PFSK-1 (cell line): ENCODE results near the gene CCDC177.

Experiments
- FOXP2 ChIP-seq: optimal IDR thresholded peaks from 2 replicates; pipeline ENCODE3; 2011; ENCODE audit warnings: borderline replicate concordance, control low read depth, inconsistent platforms; ENCODE audit not compliant: insufficient read depth; ENCODE audit errors: extremely low read length, extremely low read depth
- POLR2AphosphoS5 ChIP-seq: IDR thresholded peaks from 2 replicates; pipeline ENCODE4 v1.6.1; 2012; ENCODE audit warnings: low read depth, mild to moderate bottlenecking, control low read depth, low read length, moderate library complexity
- SIN3A ChIP-seq: IDR thresholded peaks from 2 replicates; pipeline ENCODE4 v1.6.1; 2012; ENCODE audit warnings: mild to moderate bottlenecking, low read length, moderate library complexity, borderline replicate concordance; ENCODE audit not compliant: insufficient read depth
- TAF1 ChIP-seq: IDR thresholded peaks from 2 replicates; pipeline ENCODE4 v1.6.1; 2012; ENCODE audit warnings: low read length, control low read depth, borderline replicate concordance; ENCODE audit not compliant: insufficient read depth
- TF ChIP-seq, protein P1 (sequence below), 2 experiments: IDR thresholded peaks; 2 replicates each; pipeline versions ENCODE4 v1.6.1 to v1.8.0; 2011 to 2012; ENCODE audit warnings: low read depth in 2 of 2, low read length in 2 of 2, control low read depth in 1 of 2, inconsistent platforms in 1 of 2, mild to moderate bottlenecking in 1 of 2, moderate library complexity in 1 of 2; ENCODE audit not compliant: insufficient read depth in 1 of 2

DNA sequence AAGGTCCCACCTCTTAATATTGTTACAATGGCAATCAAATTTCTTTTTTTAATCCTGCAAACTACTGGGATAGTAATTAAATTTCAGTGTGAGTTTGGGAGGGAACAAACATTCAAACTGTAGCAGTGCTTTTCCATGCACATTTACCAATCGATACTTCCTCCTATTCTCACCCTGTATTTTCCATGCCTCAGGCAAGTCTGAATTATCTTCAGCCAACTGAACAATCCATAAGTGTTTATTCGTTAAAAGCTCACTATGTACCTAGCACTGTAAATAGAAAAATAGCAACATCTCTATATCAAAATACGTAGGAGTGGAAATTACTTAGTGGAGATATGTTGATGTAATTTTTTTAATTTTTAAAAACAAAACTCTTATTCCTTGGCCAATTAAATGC lies 43.5 kb downstream of the CCDC177 start:
- TF ChIP-seq SIN3A (no peak), TAF1 (no peak), POLR2AphosphoS5 (no peak), FOXP2 (no peak)
- TF ChIP-seq, protein P1, sequence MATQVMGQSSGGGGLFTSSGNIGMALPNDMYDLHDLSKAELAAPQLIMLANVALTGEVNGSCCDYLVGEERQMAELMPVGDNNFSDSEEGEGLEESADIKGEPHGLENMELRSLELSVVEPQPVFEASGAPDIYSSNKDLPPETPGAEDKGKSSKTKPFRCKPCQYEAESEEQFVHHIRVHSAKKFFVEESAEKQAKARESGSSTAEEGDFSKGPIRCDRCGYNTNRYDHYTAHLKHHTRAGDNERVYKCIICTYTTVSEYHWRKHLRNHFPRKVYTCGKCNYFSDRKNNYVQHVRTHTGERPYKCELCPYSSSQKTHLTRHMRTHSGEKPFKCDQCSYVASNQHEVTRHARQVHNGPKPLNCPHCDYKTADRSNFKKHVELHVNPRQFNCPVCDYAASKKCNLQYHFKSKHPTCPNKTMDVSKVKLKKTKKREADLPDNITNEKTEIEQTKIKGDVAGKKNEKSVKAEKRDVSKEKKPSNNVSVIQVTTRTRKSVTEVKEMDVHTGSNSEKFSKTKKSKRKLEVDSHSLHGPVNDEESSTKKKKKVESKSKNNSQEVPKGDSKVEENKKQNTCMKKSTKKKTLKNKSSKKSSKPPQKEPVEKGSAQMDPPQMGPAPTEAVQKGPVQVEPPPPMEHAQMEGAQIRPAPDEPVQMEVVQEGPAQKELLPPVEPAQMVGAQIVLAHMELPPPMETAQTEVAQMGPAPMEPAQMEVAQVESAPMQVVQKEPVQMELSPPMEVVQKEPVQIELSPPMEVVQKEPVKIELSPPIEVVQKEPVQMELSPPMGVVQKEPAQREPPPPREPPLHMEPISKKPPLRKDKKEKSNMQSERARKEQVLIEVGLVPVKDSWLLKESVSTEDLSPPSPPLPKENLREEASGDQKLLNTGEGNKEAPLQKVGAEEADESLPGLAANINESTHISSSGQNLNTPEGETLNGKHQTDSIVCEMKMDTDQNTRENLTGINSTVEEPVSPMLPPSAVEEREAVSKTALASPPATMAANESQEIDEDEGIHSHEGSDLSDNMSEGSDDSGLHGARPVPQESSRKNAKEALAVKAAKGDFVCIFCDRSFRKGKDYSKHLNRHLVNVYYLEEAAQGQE (IDR thresholded peaks at IDR 0.05; ENCODE audit: insufficient read depth in 1 of 2, low read depth in 2 of 2, low read length in 2 of 2) = no peak
